Measurements from ENCODE around the gene ALG14. TPM values are rescaled to one million over a fixed set of nuclear protein-coding genes. Genes with fewer than 3 reads are reported as not detected.

Gene ALG14
- total RNA-seq, 1 donor from 2014 or later, result 5.0 TPM

DNA sequence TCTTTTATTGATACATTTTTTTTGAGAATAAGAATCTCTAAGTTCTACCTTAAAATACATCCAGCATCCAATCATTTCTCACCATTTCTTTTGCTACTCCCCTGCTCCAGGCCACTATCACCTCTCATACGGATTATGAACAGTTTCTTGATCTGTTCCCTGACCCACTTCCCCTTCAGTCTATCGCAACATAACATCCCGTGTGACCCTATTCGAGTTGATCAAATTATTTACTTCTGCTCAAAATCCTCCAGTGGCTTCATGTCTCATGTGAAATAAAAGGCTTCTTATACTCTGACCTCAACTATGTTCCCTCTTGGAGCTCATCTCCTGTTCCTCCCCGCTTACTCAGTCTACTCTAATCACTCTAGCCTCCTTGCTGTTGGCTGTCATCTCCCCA is 5.2 kb downstream of the ALG14 start:
- no peak for DNase-seq (ENCODE audit: extremely low spot score, unreplicated experiment)
- no peak overlapping the region for H3K27ac Mint-ChIP-seq
- no peaks in the 10 kb centered on the region for H3K9me3 Mint-ChIP-seq
- H3K36me3 Mint-ChIP-seq, result peaks cover 10% of the 10 kb centered on the region
- H3K4me1 Mint-ChIP-seq (ENCODE audit: unreplicated experiment), result peaks cover 27% of the 10 kb centered on the region
- H3K4me3 Mint-ChIP-seq, result no peak overlapping the region
- TF ChIP-seq, protein P1, sequence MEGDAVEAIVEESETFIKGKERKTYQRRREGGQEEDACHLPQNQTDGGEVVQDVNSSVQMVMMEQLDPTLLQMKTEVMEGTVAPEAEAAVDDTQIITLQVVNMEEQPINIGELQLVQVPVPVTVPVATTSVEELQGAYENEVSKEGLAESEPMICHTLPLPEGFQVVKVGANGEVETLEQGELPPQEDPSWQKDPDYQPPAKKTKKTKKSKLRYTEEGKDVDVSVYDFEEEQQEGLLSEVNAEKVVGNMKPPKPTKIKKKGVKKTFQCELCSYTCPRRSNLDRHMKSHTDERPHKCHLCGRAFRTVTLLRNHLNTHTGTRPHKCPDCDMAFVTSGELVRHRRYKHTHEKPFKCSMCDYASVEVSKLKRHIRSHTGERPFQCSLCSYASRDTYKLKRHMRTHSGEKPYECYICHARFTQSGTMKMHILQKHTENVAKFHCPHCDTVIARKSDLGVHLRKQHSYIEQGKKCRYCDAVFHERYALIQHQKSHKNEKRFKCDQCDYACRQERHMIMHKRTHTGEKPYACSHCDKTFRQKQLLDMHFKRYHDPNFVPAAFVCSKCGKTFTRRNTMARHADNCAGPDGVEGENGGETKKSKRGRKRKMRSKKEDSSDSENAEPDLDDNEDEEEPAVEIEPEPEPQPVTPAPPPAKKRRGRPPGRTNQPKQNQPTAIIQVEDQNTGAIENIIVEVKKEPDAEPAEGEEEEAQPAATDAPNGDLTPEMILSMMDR (conservative IDR thresholded peaks at IDR 0.05), result no peak
- H3K27me3 Mint-ChIP-seq, result no peaks in the 10 kb centered on the region

DNA sequence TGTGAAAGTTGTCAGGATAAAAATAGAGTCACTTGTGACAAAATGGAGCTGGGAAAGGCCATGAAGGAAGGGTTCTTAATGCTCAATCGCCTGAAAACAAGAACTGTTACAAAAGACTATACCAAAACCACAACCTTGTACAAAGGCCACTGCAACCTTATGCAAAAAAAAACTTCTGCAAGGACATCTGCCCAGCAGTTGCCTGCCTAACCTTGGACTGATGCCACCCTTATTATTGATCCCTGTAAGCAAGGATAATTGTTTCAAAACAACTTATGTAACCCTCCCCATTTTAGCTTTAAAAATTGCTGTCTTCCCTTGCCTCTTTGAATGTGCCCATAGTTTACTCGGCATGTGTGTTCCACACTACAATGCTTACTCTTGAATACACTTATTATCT is 5.7 kb downstream of the ALG14 start:
- TF ChIP-seq, protein P1 (conservative IDR thresholded peaks at IDR 0.05), result no peak
- Mint-ChIP-seq H3K27me3 (no peaks in the 10 kb centered on the region), H3K27ac (no peak overlapping the region), H3K36me3 (peaks cover 13% of the 10 kb centered on the region), H3K9me3 (no peaks in the 10 kb centered on the region), H3K4me1 (ENCODE audit: unreplicated experiment) (peaks cover 26% of the 10 kb centered on the region), H3K4me3 (no peak overlapping the region)
- no peak for DNase-seq (ENCODE audit: extremely low spot score, unreplicated experiment)

GRCh38 chr1:95061445-95062006 is 11.2 kb downstream of the ALG14 start:
- H3K4me1 Mint-ChIP-seq (ENCODE audit: unreplicated experiment), result no peaks in the 10 kb centered on the region
- TF ChIP-seq, protein P1 (conservative IDR thresholded peaks at IDR 0.05), result no peak
- no peak overlapping the region for H3K4me3 Mint-ChIP-seq
- no peak overlapping the region for H3K27ac Mint-ChIP-seq
- DNase-seq (ENCODE audit: extremely low spot score, unreplicated experiment), result no peak
- H3K36me3 Mint-ChIP-seq, result peaks cover 13% of the 10 kb centered on the region
- H3K9me3 Mint-ChIP-seq, result no peaks in the 10 kb centered on the region
- no peaks in the 10 kb centered on the region for H3K27me3 Mint-ChIP-seq

GRCh38 chr1:95058974-95059373 is 13.8 kb downstream of the ALG14 start:
- H3K27ac Mint-ChIP-seq, result no peak overlapping the region
- H3K4me3 Mint-ChIP-seq, result no peak overlapping the region
- H3K4me1 Mint-ChIP-seq (ENCODE audit: unreplicated experiment), result no peaks in the 10 kb centered on the region
- H3K27me3 Mint-ChIP-seq, result no peaks in the 10 kb centered on the region
- peaks cover 5% of the 10 kb centered on the region for H3K9me3 Mint-ChIP-seq
- peaks cover 13% of the 10 kb centered on the region for H3K36me3 Mint-ChIP-seq
- DNase-seq (ENCODE audit: extremely low spot score, unreplicated experiment), result no peak
- TF ChIP-seq, protein P1 (conservative IDR thresholded peaks at IDR 0.05), result no peak

- H3K27me3 Mint-ChIP-seq, result no peaks in the 10 kb centered on the region
- DNase-seq (ENCODE audit: extremely low spot score, unreplicated experiment), result no peak
- no peak overlapping the region for H3K27ac Mint-ChIP-seq
- peaks cover 5% of the 10 kb centered on the region for H3K36me3 Mint-ChIP-seq
- H3K9me3 Mint-ChIP-seq, result peaks cover 5% of the 10 kb centered on the region
- TF ChIP-seq, protein P1 (conservative IDR thresholded peaks at IDR 0.05), result no peak
- no peak overlapping the region for H3K4me3 Mint-ChIP-seq
- H3K4me1 Mint-ChIP-seq (ENCODE audit: unreplicated experiment), result no peaks in the 10 kb centered on the region
These were observed 15.4 kb downstream of the ALG14 start for GRCh38 chr1:95057351-95057750.

GRCh38 chr1:95049935-95050334 is 22.8 kb downstream of the ALG14 start:
- Mint-ChIP-seq H3K4me3 (no peak overlapping the region), H3K9me3 (no peaks in the 10 kb centered on the region), H3K27ac (no peak overlapping the region), H3K27me3 (no peaks in the 10 kb centered on the region), H3K4me1 (ENCODE audit: unreplicated experiment) (no peaks in the 10 kb centered on the region), H3K36me3 (no peaks in the 10 kb centered on the region)
- DNase-seq (ENCODE audit: extremely low spot score, unreplicated experiment), result no peak
- TF ChIP-seq, protein P1 (conservative IDR thresholded peaks at IDR 0.05), result no peak
